ENCODE results near the gene IL4R. TPM values are rescaled to one million over a fixed set of nuclear protein-coding genes. Genes with fewer than 3 reads are reported as not detected.

The IL4R gene
- total RNA-seq, 2 donors from 2014 or later, result 163 to 216 TPM

DNA sequence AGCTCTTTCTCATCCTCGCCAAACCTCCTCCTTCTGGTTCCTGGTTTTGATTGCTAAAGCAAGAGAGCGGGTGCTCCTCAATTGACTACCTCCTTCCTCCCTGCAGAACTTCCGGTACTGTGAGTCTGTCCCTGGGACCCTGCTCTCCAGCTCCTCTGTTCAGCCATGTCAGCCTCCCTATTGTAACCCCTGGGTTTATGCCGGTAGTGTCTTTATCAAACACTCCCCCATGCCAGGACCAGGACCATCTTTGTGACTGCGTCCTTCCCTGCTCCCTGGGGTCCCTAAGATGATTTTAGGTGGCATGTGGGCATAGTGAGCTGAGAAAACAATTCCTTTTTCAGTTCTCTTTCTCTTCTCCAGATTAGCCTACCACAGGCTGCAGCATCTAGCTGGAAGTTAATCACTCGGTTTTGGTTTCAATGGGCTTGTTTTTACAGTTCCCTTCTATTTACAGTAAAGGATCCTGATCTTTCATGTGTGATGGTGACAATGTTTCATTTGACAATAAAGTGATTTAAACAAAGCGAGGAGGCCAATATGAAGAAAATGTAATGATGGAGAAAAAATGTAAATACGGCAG, 60.5 kb downstream of the IL4R start:
- H3K36me3 Mint-ChIP-seq (ENCODE audit: low read depth), result no peaks in the 10 kb centered on the region
- peaks cover 30% of the 10 kb centered on the region for H3K4me1 Mint-ChIP-seq
- no peaks in the 10 kb centered on the region for H3K27me3 Mint-ChIP-seq
- H3K9me3 Mint-ChIP-seq, result peaks cover 3% of the 10 kb centered on the region
- peak; percentile 59 for ATAC-seq (replicated peaks)
- H3K4me3 Mint-ChIP-seq, result no peak overlapping the region
- H3K27ac Mint-ChIP-seq, result no peak overlapping the region

DNA sequence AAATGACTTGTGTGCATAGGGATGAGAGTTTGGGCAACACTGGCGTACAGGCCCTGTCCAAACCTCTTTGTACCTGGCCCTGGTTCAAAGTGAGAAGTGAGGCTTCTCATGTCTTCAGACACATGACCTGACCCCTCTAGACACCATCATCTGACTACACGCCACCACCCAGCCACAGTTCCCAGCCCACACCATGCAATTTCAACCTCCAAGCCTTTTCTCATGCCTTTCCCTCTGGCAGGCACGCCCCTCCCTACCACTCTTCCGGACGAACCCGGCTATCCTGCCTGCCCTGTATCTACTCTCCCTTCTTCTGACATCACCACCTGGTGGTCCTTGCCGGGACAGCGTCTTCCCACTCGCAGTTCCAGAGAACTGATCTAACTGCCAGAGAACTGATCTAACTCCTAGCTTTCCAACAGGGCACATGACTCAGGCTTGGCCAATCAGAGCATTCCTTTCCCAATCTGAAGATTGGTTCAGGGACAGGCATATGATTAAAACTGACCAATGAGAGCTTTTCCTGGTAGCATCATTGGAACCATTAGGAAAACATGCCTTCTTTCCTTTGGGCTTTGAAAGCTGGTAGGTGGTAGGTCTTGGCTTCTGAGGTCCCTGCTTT, 61.1 kb downstream of the IL4R start:
- Mint-ChIP-seq H3K27me3 (no peaks in the 10 kb centered on the region), H3K9me3 (peaks cover 3% of the 10 kb centered on the region), H3K27ac (no peak overlapping the region)

DNA sequence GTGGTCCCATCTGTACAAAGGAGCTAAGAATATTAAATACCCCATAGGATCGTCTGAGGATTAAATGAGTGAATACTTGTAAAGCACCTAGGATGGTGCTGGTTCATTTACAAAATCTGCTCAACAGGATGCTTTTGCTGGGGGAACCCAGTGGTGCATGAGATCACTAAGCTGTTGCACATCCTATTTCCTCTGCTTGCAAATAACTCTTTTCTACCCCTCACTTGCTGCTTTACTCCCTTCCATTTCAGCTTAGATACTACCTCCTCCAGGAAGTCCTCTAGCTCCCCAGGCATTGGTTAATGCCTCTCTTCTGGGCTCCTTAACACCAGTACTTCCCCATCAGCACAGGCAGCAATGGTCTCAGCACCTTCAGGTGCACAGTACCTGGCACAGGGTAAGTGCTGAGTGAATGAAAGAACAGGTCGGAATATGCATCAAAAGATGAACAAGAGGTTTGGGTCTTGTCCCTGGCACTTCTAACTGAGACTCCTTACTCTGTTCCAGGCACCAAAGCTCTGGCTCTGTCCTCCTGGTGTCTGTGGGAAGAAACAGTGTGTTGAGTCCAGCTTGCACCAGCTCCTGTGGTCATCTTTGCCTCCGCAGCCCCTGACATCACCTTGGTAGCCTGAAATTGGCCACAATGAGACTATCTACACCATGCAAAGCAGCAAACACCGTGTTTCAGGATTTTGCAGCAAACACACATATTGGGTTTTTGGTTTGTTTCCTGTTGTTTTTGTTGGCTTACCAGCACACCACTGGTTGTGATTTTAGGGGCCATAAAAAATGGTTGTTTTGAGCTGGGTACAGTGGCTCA, 64.1 kb downstream of the IL4R start:
- Mint-ChIP-seq H3K27me3 (no peaks in the 10 kb centered on the region), H3K4me1 (peaks cover 22% of the 10 kb centered on the region), H3K9me3 (no peaks in the 10 kb centered on the region), H3K4me3 (peak overlapping the region; percentile 49), H3K36me3 (ENCODE audit: low read depth) (no peaks in the 10 kb centered on the region), H3K27ac (peak overlapping the region; percentile 42)
- ATAC-seq (replicated peaks), result no peak

More for the DNA sequence above, 61.1 kb downstream of the IL4R start:
- H3K4me3 Mint-ChIP-seq, result no peak overlapping the region
- H3K36me3 Mint-ChIP-seq (ENCODE audit: low read depth), result no peaks in the 10 kb centered on the region
- H3K4me1 Mint-ChIP-seq, result peaks cover 24% of the 10 kb centered on the region
- ATAC-seq (replicated peaks), result peak; percentile 57

DNA sequence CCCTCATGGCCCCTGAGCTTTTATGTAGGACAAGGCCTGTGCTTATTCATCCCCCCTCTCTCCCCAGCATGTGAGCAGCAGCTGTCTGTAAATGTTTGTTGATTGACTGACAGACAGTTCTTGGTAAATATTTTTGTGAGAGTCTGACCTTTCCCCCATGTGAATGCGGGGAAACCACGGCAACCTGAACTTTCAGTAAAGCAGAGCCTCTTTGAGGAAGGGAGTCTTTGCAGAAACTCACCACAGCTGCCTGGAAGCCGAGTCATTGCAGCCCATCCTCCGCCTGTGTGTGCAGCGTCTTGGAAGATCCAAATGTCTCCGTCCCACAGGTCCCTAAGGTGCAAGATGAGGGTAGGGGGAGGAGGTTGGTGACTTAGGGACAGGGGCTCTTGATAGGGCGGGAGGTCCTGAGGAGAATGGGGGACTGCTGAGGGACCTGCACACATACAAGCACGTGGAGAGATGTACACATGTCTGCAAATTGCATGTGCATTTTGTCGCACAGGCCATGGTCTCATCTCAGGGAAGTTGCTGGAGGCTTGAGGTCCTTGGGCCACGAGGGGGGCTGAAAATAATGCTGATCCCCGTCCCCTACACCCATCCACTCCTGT, 65.2 kb downstream of the IL4R start:
- peak overlapping the region; percentile 69 for H3K27ac Mint-ChIP-seq
- no peaks in the 10 kb centered on the region for H3K36me3 Mint-ChIP-seq (ENCODE audit: low read depth)
- H3K27me3 Mint-ChIP-seq, result no peaks in the 10 kb centered on the region
- H3K4me1 Mint-ChIP-seq, result peaks cover 24% of the 10 kb centered on the region
- H3K4me3 Mint-ChIP-seq, result peak overlapping the region; percentile 49
- ATAC-seq (replicated peaks), result peak; percentile 19
- peaks cover 1% of the 10 kb centered on the region for H3K9me3 Mint-ChIP-seq

DNA sequence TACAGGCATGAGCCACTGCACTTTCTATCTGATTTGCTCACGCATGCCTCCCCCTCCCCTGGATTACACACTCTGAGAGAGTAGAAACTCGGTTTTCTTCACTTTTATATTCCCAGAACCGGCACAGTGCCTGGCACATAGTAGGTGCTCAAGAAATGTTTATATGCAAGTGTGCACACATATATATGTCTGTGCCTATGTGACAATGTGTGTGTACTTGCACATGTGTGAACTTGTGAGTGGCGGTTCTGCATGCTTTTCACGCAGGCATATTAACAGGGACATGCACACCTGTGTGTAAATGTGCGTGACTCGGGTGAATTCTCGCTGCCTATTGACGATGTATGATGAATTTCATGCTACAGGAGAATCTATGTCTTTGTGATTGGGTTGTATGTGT, 66.1 kb downstream of the IL4R start:
- peaks cover 8% of the 10 kb centered on the region for H3K9me3 Mint-ChIP-seq
- no peak overlapping the region for H3K27ac Mint-ChIP-seq
- no peaks in the 10 kb centered on the region for H3K27me3 Mint-ChIP-seq
- no peak overlapping the region for H3K4me3 Mint-ChIP-seq
- ATAC-seq (replicated peaks), result no peak
- H3K36me3 Mint-ChIP-seq (ENCODE audit: low read depth), result no peaks in the 10 kb centered on the region
- peaks cover 29% of the 10 kb centered on the region for H3K4me1 Mint-ChIP-seq

DNA sequence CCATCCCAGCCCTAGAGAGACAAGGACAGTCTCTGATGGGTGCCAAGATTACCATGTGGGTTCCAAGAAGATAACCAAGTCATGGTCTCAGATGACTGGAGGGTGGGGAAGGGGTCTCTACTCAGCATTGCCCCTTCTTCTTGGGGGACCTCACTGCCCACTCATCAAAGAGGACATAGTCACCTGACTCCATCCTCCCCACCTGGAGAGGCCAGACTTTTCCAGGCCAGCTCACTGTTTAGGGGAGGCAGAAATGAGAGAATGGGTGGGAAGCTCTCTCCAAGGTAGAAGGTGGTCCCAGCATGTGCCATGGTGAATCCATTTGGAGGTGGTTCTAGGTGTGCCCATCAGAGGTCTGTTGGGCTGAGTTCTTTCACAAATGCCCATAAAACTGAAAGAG, 67.5 kb downstream of the IL4R start:
- H3K27ac Mint-ChIP-seq, result no peak overlapping the region
- H3K27me3 Mint-ChIP-seq, result no peaks in the 10 kb centered on the region
- no peaks in the 10 kb centered on the region for H3K36me3 Mint-ChIP-seq (ENCODE audit: low read depth)
- ATAC-seq (replicated peaks), result no peak
- H3K9me3 Mint-ChIP-seq, result peaks cover 8% of the 10 kb centered on the region
- H3K4me1 Mint-ChIP-seq, result peaks cover 29% of the 10 kb centered on the region
- H3K4me3 Mint-ChIP-seq, result no peak overlapping the region

DNA sequence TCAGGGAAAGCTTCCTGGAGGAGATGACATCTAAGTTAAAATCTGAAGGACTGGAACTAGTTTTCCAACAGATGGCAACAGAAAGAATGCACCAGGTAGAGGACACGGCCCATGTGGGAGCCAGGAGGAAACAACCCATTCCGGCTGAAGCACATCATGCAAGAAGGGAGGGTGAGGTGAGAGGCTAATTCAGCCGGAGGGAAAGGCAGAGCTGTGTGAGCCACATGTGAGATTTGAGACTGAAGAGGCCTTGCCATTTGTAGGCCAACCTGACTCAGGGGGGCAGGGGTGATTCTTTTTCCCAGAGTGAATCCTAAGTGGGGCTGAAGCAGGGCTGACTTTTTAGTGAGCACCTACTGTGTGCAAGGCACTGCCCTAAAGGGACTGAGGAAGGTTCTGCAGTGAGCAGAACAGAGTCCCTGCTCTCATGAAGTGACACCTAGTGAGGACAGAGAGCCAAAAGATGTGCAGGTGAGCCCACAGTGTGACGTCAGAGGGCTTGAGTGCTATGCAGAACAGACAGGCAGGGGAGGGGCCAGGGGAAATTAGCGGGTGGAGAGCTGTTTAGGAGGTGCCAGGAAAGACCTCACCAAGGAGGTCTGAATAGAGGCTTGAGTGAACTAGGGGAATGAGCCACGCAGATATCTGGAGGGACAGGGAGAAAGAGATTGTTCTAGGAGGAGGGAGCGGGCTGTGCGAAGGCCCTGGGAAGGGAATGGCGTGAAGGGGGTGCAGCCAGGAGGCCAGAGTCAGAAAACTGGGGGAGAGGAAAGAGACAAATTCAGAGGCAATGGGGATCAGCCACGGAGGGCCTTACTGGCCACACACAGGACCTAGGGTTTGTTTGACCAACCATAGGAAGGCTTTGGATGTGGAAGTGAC, 68.4 kb downstream of the IL4R start:
- Mint-ChIP-seq H3K9me3 (peaks cover 8% of the 10 kb centered on the region), H3K4me3 (no peak overlapping the region), H3K27ac (peak overlapping the region; percentile 41), H3K36me3 (ENCODE audit: low read depth) (no peaks in the 10 kb centered on the region), H3K4me1 (peaks cover 28% of the 10 kb centered on the region), H3K27me3 (no peaks in the 10 kb centered on the region)
- ATAC-seq (replicated peaks), result no peak

DNA sequence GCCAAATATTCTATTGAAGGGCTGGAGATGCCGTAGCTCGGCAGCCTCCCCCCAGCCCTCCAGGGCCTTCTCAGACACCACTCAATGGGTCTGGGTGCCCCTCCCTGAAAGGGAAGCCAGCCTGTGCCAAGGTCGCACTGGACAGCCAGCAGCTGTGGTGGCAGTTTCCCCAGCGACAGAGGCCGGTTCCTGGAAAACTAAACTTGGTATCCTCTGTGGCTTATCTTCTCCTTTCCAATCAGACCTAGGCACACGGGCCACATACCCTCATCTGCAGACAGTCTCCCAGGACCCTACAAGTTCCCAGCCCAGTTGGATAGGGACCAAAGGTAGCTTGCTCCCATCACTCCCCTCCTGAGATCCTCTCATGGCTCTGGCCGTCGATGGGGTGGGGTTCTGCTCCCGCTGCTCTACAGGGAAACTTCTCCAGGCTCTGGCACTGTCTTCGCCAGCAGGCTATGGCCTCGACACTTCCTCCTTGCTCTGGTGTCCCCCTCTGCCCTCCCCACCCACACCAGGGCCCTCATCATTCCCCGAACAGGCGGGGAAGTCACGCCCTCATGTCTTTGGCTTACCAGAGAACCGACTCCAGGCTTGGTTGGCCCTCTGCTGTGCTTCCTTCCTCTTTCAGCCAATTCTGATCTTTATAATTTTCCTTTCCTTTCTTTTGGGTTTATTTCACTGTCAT, 69.9 kb downstream of the IL4R start:
- Mint-ChIP-seq H3K27me3 (no peaks in the 10 kb centered on the region), H3K4me3 (no peak overlapping the region), H3K9me3 (peaks cover 8% of the 10 kb centered on the region), H3K27ac (peak overlapping the region; percentile 22), H3K36me3 (ENCODE audit: low read depth) (no peaks in the 10 kb centered on the region), H3K4me1 (peaks cover 21% of the 10 kb centered on the region)
- ATAC-seq (replicated peaks), result no peak

DNA sequence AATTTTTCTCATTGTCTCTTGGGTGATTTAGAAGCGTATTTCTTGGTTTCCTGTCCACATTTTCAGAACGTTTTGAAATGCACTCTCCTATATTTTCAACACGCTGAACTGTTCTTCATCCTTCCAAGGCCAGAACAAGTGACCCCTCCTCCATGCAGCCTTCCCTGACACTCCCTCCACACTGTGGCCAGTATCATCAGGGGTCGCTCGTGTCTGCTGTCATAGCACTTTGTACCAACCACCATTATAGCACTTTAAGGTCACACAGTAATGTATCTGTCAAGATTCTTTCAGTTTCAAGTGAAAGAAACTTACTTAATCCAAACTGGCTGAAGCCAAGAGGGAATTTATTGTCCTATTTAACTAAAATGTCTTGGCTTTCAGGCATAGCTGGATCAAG, 70.7 kb downstream of the IL4R start:
- H3K9me3 Mint-ChIP-seq, result peaks cover 11% of the 10 kb centered on the region
- H3K4me3 Mint-ChIP-seq, result no peak overlapping the region
- ATAC-seq (replicated peaks), result no peak
- H3K27ac Mint-ChIP-seq, result peak overlapping the region; percentile 22
- H3K36me3 Mint-ChIP-seq (ENCODE audit: low read depth), result no peaks in the 10 kb centered on the region
- peaks cover 19% of the 10 kb centered on the region for H3K4me1 Mint-ChIP-seq
- H3K27me3 Mint-ChIP-seq, result no peaks in the 10 kb centered on the region

DNA sequence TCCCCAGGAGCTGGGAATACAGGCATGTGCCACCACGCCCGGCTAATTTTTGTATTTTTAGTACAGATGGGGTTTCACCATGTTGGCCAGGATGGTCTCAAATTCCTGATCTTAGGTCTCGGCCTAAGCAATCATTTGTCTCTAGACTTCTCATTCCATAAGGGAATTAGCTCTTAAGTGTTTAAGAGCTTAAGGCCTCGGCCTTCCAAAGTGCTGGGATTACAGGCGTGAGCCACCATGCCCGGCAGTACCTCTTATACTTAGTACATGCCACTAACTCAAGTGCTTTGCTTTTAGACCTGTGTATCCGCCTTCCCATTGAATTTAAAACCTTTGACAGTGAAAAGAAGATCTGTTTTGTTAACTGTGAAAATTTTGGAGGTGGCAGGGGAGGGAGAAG, 71.6 kb downstream of the IL4R start:
- Mint-ChIP-seq H3K4me1 (peaks cover 22% of the 10 kb centered on the region), H3K27me3 (no peaks in the 10 kb centered on the region), H3K36me3 (ENCODE audit: low read depth) (no peaks in the 10 kb centered on the region), H3K27ac (peak overlapping the region; percentile 50), H3K4me3 (no peak overlapping the region), H3K9me3 (peaks cover 12% of the 10 kb centered on the region)
- ATAC-seq (replicated peaks), result no peak

DNA sequence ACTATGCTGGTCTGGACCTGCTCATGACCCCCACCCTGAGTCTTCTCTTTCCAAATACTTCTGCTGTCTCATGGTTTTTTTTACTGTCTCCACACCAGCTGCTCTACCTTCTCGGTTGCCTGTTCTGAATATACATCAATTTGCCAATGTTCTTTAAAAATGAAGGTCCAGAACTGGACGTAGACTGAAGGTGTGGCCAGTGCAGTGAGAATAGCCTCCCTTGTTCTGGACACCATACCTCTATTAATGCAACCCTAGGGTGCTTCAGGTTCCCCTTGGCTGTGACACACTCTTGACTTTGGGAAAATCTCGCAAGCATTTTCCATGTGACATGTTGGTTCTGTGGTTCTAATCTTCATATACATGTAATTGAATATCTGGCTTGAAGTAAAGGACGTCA, 72.9 kb downstream of the IL4R start:
- Mint-ChIP-seq H3K36me3 (ENCODE audit: low read depth) (no peaks in the 10 kb centered on the region), H3K27ac (peak overlapping the region; percentile 20), H3K4me1 (peaks cover 22% of the 10 kb centered on the region), H3K27me3 (no peaks in the 10 kb centered on the region), H3K4me3 (no peak overlapping the region), H3K9me3 (peaks cover 12% of the 10 kb centered on the region)
- no peak for ATAC-seq (replicated peaks)

DNA sequence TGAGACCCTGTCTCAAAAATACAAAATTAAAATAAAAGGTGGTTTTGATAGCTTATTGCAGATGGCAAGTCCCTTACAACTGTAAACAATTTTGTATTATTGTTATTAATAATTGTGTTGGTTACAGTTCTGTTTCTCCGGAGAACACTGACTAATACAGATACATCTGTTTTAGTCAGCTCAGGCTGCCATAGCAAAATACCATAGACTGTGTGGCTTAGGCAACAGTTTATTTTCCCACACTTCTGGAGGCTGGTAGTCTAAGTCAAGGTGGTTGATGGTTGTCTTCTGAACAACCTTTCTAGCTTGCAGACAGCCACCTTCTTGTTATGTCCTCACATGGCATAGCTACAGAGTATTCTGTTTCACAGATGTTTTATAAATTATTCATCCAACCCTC, 74.0 kb downstream of the IL4R start:
- no peaks in the 10 kb centered on the region for H3K27me3 Mint-ChIP-seq
- ATAC-seq (replicated peaks), result peak; percentile 96
- H3K27ac Mint-ChIP-seq, result no peak overlapping the region
- no peak overlapping the region for H3K4me3 Mint-ChIP-seq
- H3K9me3 Mint-ChIP-seq, result peaks cover 16% of the 10 kb centered on the region
- H3K4me1 Mint-ChIP-seq, result peaks cover 16% of the 10 kb centered on the region
- H3K36me3 Mint-ChIP-seq (ENCODE audit: low read depth), result no peaks in the 10 kb centered on the region

DNA sequence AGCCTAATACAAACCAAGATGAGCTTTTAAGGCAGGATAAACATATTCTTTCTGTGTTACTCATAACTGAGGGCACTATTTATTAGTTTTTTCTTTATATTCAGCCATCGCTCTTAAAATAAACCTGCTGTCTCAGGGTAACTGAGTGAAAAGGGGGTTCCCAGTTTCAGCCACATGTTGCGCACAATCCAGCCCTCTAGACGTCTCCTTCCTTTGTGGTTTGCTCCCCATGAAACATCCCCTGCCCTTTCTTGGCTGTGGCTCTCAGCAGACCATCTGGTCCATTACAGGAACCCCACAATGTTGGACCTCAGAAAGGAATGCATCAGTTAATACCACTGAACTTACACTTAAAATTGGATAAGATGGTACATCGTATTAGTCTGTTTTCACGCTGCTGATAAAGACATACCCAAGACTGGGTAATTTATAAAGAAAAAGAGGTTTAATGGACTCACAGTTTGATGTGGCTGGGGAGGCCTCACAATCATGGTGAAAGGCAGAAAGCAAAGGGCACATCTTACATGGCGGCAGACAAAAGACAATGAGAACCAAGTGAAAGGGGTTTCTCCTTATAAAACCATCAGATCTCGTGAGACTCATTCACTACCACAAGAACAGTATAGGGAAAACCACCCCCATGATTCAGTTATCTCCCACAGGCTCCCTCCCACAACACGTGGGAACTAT, 75.6 kb downstream of the IL4R start:
- H3K36me3 Mint-ChIP-seq (ENCODE audit: low read depth), result no peaks in the 10 kb centered on the region
- H3K27me3 Mint-ChIP-seq, result no peaks in the 10 kb centered on the region
- no peak overlapping the region for H3K4me3 Mint-ChIP-seq
- ATAC-seq (replicated peaks), result peak; percentile 39
- H3K9me3 Mint-ChIP-seq, result peaks cover 11% of the 10 kb centered on the region
- H3K27ac Mint-ChIP-seq, result peak overlapping the region; percentile 65
- H3K4me1 Mint-ChIP-seq, result peaks cover 12% of the 10 kb centered on the region
